Memory B cell (primary cell): ENCODE results near the gene LCORL.

Source experiments
- ATAC-seq: fragments of 150-1000 bp; cut with Tn5 transposase; 2 replicates; pipeline ENCODE4 v1.10.0; 2021; ENCODE audit warnings: low read depth, mild to moderate bottlenecking, moderate library complexity
- DNase-seq, 2 donors: peaks; one replicate each; pipeline ENCODE4 v3.0.0; 2022; ENCODE audit warnings: low spot score in 2 of 2
- H3K27ac Mint-ChIP-seq: one replicate; pipeline ENCODE4 v1.8.0; 2022; ENCODE audit warnings: mild to moderate bottlenecking, moderate library complexity, mixed read lengths
- H3K27me3 Mint-ChIP-seq: one replicate; pipeline ENCODE4 v1.8.0; 2022; ENCODE audit warnings: mixed read lengths
- H3K36me3 Mint-ChIP-seq: one replicate; pipeline ENCODE4 v1.8.0; 2022; ENCODE audit warnings: mild to moderate bottlenecking, mixed read lengths
- H3K4me1 Mint-ChIP-seq: one replicate; pipeline ENCODE4 v1.8.0; 2022; ENCODE audit warnings: mixed read lengths
- H3K4me3 Mint-ChIP-seq: one replicate; pipeline ENCODE4 v1.8.0; 2022; ENCODE audit warnings: mild to moderate bottlenecking, moderate library complexity, mixed read lengths
- H3K9me3 Mint-ChIP-seq: one replicate; pipeline ENCODE4 v1.8.0; 2022; ENCODE audit warnings: mixed read lengths

Gene LCORL

DNA sequence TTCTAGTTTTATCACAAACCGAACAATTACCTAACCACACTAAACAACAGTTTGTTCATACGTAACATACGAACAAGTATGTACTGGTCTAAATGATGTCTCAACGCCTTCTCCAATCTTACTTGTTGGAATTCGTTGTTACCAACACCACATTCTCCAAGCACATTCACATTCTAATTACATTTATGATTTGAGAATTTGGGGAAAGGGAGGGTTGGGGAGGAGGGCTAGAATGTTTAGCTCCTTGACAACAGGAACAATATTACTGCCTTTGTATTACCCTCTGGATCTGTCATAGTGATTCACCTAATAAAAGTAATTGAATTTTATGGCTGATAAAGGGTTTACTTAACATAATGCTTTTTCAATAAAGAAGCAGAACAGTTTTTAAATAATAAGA lies 24.4 kb downstream of the LCORL start:
- peaks cover 16% of the 10 kb centered on the region for H3K36me3 Mint-ChIP-seq
- peaks cover 27% of the 10 kb centered on the region for H3K4me1 Mint-ChIP-seq
- ATAC-seq (no peak), DNase-seq (no peak)
- peaks cover 2% of the 10 kb centered on the region for H3K9me3 Mint-ChIP-seq
- H3K27ac Mint-ChIP-seq: no peak overlapping the region
- no peaks in the 10 kb centered on the region for H3K27me3 Mint-ChIP-seq
- no peak overlapping the region for H3K4me3 Mint-ChIP-seq

DNA sequence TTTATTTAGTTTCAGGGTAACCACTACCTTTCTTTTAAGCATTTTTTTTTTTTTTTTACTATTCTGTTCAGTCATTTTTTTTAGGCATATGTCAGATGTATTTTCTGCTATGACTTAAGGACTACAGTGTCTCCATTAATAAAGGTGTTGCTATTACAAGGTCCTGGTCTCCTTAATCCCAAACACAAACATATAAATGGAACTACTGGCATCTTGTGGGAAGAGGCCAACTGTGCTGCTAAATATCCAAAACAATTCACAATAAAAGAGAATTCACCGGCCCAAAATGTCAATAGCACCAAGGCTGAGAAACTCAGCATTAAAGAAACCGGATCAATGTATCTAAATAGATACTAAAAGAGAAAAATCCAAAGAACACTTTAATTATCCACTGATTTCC lies 26.4 kb downstream of the LCORL start:
- Mint-ChIP-seq H3K36me3 (peaks cover 20% of the 10 kb centered on the region), H3K4me1 (peaks cover 21% of the 10 kb centered on the region), H3K27me3 (no peaks in the 10 kb centered on the region), H3K4me3 (no peak overlapping the region), H3K9me3 (peaks cover 2% of the 10 kb centered on the region), H3K27ac (no peak overlapping the region)
- ATAC-seq: no peak
- DNase-seq: no peak

DNA sequence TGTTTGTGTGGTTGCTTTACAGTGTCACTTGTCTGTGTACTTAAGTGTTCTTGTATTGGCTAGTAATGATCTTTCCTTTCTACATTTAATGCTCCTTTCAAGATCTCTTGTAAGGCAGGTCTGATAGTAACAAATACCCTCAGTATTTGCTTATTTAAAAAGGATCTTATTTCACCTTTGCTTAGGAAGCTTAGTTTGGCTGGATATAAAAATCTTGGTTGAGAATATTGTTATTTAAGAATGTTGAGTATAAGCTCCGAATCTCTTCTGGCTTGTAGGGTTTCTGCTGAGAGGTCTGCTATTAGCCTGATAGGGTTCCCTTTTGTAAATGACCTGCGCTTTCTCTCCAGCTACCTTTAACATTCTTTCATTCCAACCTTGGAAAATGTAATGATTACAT lies 35.7 kb downstream of the LCORL start:
- DNase-seq (no peak), ATAC-seq (no peak)
- Mint-ChIP-seq H3K36me3 (peaks cover 20% of the 10 kb centered on the region), H3K27ac (no peak overlapping the region), H3K9me3 (peaks cover 17% of the 10 kb centered on the region), H3K4me1 (peaks cover 3% of the 10 kb centered on the region), H3K4me3 (no peak overlapping the region), H3K27me3 (no peaks in the 10 kb centered on the region)

DNA sequence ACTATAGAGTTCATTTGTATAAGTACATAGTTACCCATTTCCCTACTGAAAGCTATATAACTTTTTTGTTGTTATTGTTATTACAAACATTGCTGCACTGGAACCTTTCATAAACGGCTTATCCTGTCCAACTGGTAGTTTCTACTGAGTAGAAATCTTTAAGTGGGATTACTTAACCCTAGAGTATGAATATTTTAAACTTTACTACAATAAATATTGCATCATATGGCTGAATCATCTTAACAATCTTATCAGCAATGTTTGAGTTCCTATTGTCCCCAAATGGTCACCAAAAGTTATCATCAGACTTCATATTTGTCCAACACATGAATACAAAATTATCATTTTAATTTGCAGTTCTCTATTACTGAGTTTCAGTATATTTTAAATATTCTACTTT lies 40.5 kb downstream of the LCORL start:
- ATAC-seq: no peak
- DNase-seq: no peak
- H3K9me3 Mint-ChIP-seq: peaks cover 15% of the 10 kb centered on the region
- no peak overlapping the region for H3K27ac Mint-ChIP-seq
- H3K36me3 Mint-ChIP-seq: peaks cover 13% of the 10 kb centered on the region
- no peaks in the 10 kb centered on the region for H3K27me3 Mint-ChIP-seq
- H3K4me3 Mint-ChIP-seq: no peak overlapping the region
- peaks cover 3% of the 10 kb centered on the region for H3K4me1 Mint-ChIP-seq

DNA sequence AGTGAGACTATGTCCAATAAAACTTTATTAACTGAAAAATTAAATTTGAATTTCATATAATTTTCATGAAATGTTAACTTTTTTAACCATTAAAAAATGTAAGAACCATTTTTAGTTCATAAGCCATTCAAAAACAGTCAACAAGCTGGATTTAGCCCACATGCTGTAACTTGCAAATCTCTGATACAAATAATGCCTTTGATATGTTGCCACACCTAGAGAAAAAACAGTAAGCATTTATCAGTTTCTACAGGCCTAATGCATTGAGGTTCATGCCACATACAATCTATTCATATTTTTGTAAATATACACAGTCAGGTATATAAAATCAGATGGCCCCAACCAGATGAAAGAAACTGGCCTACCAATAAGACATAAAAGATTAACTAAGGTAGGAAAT lies 52.8 kb downstream of the LCORL start:
- Mint-ChIP-seq H3K4me1 (peaks cover 9% of the 10 kb centered on the region), H3K27ac (no peak overlapping the region), H3K36me3 (peaks cover 2% of the 10 kb centered on the region), H3K27me3 (no peaks in the 10 kb centered on the region), H3K9me3 (no peaks in the 10 kb centered on the region), H3K4me3 (no peak overlapping the region)
- DNase-seq (no peak), ATAC-seq (no peak)

DNA sequence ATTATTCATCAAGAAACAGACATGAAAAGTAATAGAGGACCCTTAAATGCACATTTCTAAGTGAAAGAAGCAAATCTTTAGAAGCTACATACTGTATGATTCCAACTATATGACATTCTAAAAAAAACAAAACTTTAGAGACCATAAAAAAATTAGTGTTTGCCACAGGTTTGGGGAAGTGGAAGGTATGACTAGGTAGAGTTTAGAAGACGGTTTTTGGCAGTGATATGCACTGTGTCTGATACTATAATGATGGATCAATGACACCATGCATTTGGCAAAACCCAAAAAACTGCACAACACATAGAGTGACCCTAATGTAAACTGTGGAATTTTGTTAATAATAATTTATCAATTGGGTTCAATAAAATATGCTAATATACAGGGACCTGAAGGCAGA lies 54.5 kb downstream of the LCORL start:
- H3K9me3 Mint-ChIP-seq: no peaks in the 10 kb centered on the region
- H3K4me1 Mint-ChIP-seq: peaks cover 9% of the 10 kb centered on the region
- no peak overlapping the region for H3K4me3 Mint-ChIP-seq
- ATAC-seq (no peak), DNase-seq (no peak)
- H3K27me3 Mint-ChIP-seq: no peaks in the 10 kb centered on the region
- peaks cover 6% of the 10 kb centered on the region for H3K36me3 Mint-ChIP-seq
- no peak overlapping the region for H3K27ac Mint-ChIP-seq

DNA sequence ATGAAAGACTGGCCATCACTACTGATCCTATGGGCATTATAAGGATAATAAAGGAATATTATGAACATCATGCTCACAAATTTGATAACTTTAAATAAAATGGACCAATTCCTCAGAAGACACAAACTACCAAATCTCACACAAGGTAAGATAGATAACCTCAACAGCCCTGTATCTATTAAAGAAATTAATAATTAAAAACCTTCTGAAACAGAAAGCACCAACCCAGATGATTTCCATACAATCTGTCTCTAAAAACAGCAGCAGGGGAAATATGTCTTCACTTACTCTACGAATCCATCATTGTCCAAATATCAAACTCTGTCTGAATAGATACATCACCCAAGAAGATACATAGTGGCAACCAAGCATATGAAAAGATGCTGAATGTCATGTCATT lies 55.2 kb downstream of the LCORL start:
- peaks cover 11% of the 10 kb centered on the region for H3K36me3 Mint-ChIP-seq
- H3K4me1 Mint-ChIP-seq: peaks cover 9% of the 10 kb centered on the region
- H3K27me3 Mint-ChIP-seq: no peaks in the 10 kb centered on the region
- no peaks in the 10 kb centered on the region for H3K9me3 Mint-ChIP-seq
- DNase-seq (no peak), ATAC-seq (no peak)
- H3K27ac Mint-ChIP-seq: no peak overlapping the region
- no peak overlapping the region for H3K4me3 Mint-ChIP-seq

DNA sequence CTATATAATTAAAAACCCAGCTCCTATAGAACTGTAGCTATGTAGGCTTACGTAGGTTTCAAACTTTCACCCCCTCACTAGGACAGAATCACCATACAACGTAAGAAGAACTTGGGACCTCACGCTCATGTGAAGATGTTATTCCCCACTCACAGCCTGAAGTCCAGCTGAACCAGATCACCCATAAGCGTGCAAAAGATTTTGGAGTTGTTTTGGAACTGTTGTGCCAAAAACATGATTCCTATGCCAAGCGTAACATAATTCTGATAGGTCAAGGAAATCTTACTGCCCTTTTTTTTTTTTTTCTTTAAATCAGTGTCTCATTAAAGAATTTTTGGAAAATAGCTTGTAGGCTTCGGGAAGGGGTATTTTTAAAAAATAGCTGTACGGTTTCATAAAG lies 57.0 kb downstream of the LCORL start:
- peaks cover 13% of the 10 kb centered on the region for H3K36me3 Mint-ChIP-seq

DNA sequence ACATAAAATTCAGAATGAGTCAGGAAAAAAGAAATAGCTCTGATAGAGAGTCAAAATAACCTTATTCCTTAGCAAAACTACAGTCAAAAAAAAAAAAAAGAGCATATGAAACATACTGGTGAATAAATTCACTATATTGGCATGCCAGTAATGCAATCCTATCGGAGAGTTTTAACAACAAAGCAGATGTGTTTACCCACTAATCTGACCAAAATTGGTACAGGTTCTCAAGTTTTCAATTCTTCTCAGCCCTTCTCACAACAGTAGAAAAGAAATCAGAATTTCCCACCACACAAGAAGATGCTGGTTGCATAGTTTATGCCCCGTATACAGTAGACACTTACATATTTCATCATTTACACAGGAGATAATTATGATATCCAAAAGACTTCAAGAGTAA lies 59.4 kb downstream of the LCORL start:
- DNase-seq: no peak

More for the DNA sequence above, 57.0 kb downstream of the LCORL start:
- H3K4me1 Mint-ChIP-seq: peaks cover 5% of the 10 kb centered on the region
- no peak overlapping the region for H3K27ac Mint-ChIP-seq
- no peak for DNase-seq
- H3K27me3 Mint-ChIP-seq: no peaks in the 10 kb centered on the region
- no peaks in the 10 kb centered on the region for H3K9me3 Mint-ChIP-seq
- ATAC-seq: no peak
- H3K4me3 Mint-ChIP-seq: no peak overlapping the region

DNA sequence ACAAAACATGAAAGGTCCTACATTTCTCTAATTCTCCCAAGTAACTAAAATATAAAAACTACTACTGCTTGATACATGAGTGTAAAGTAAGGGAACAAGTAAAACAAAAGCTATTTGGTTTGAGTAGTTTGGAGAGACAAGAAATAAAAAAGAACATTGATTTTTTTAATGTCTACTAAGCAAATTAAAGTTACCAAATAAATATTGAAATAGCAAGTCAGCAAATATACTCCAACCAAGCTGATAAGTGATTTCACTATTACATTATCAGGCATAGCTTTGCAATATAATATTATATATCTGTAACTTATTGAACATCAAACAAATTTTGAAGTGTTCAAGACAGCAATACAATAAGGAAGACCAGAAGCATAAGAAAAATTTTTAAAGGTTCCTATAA lies 60.3 kb downstream of the LCORL start:
- Mint-ChIP-seq H3K27me3 (no peaks in the 10 kb centered on the region), H3K4me3 (no peak overlapping the region), H3K27ac (no peak overlapping the region), H3K9me3 (peaks cover 5% of the 10 kb centered on the region), H3K4me1 (peaks cover 2% of the 10 kb centered on the region), H3K36me3 (peaks cover 27% of the 10 kb centered on the region)
- ATAC-seq (no peak), DNase-seq (no peak)

More for the DNA sequence above, 59.4 kb downstream of the LCORL start:
- Mint-ChIP-seq H3K4me1 (peaks cover 5% of the 10 kb centered on the region), H3K27me3 (no peaks in the 10 kb centered on the region), H3K9me3 (peaks cover 1% of the 10 kb centered on the region), H3K27ac (no peak overlapping the region), H3K4me3 (no peak overlapping the region), H3K36me3 (peaks cover 20% of the 10 kb centered on the region)
- no peak for ATAC-seq

DNA sequence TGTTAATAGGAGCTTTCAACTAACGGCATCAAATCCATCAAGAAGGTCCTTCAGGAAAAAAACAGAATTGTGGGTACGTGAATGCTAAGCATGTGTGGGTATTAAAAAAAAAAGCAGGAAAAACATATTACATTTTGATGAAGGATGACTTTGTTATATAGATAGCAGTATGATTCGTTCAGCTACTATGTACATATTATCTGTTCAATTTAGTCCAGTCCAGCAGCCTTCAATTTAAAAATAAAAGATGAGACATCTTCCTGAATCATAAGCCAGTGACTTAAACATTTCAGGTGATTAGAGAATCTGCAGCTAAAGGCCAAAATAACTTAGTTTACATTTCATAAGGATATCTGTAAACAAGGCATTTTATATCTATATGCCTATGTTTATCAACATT lies 63.4 kb downstream of the LCORL start:
- no peak overlapping the region for H3K4me3 Mint-ChIP-seq
- ATAC-seq (no peak), DNase-seq (no peak)
- H3K9me3 Mint-ChIP-seq: peaks cover 6% of the 10 kb centered on the region
- H3K27ac Mint-ChIP-seq: no peak overlapping the region
- H3K36me3 Mint-ChIP-seq: peaks cover 53% of the 10 kb centered on the region
- peaks cover 3% of the 10 kb centered on the region for H3K4me1 Mint-ChIP-seq
- H3K27me3 Mint-ChIP-seq: no peaks in the 10 kb centered on the region

DNA sequence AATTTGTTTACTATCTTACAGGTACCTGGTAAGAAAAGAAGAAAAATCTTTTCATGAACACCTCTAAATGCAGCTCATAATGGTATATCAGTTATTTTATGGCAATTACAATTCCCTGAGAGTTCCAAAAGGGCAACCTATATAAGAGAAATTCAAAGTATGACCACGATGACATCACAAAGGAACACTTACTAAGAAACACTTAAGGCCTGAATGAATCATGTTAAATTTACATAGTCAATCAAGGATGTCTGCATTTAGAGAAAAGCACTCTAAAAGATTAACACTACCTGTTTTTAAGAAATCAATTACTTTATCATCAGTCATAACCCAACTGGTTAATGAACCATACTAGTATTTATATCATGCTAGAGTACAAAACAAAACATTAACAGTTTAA lies 63.9 kb downstream of the LCORL start:
- Mint-ChIP-seq H3K4me1 (peaks cover 3% of the 10 kb centered on the region), H3K9me3 (peaks cover 6% of the 10 kb centered on the region), H3K36me3 (peaks cover 57% of the 10 kb centered on the region), H3K4me3 (no peak overlapping the region), H3K27ac (no peak overlapping the region), H3K27me3 (no peaks in the 10 kb centered on the region)
- ATAC-seq (no peak), DNase-seq (no peak)

DNA sequence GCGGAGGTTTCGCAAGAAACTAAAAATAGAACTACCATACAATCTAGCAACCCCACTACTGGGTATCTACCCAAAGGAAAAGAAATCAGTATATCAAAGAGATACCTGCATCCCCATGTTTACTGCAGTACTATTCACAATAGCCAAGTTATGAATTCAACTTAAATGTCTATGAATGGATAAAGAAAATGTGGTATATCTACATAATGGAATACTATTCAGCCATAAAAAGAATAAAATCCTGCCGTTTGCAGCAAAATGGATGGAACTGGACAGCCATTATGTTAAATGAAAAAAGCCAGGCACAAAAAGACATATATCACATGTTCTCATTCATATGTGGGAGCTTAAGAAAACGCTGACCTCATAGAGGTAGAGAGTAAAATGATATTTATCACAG lies 65.3 kb downstream of the LCORL start:
- Mint-ChIP-seq H3K36me3 (peaks cover 51% of the 10 kb centered on the region), H3K9me3 (peaks cover 6% of the 10 kb centered on the region), H3K4me3 (no peak overlapping the region), H3K27ac (no peak overlapping the region), H3K27me3 (no peaks in the 10 kb centered on the region), H3K4me1 (peaks cover 3% of the 10 kb centered on the region)
- no peak for DNase-seq
- ATAC-seq: no peak

DNA sequence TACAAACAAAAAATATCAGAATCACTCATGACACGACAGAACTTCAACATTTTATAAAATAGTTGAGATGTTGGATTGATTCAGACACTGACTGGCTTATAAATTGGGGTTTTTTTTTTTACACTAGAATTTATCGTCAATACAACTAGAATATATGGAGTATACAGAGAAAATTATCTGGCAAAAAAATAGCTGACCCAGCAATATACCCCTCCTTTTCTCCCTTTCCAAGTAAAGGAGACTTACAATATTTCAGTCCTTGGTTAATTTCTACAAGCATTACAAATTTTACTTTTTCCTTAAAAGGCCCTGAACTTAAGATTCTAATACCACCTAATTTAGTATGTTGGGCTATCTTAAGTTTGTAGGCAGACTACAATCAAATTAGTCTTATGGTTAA lies 76.3 kb downstream of the LCORL start:
- H3K4me3 Mint-ChIP-seq: no peak overlapping the region
- no peaks in the 10 kb centered on the region for H3K9me3 Mint-ChIP-seq
- no peaks in the 10 kb centered on the region for H3K27me3 Mint-ChIP-seq
- H3K27ac Mint-ChIP-seq: no peak overlapping the region
- peaks cover 24% of the 10 kb centered on the region for H3K36me3 Mint-ChIP-seq
- ATAC-seq (no peak), DNase-seq (no peak)
- peaks cover 3% of the 10 kb centered on the region for H3K4me1 Mint-ChIP-seq

DNA sequence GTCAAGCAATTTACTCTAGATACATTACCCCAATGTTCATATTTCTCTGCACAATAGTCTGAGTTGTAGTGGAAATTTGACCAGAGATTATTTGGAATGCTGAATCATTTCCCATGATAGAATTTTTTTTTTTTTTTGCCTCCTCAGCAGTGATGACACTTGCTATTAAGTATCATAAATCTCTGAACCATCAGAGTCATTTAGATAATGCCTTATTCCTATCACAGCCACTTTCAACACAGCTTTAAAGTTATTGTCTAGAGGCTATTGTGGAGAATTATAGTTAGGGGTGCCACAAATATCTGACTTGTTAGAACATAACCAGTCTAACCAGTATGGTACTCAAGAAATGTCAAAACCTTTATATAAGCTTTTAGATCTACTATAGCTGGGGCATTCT lies 79.8 kb downstream of the LCORL start:
- Mint-ChIP-seq H3K36me3 (peaks cover 21% of the 10 kb centered on the region), H3K27me3 (no peaks in the 10 kb centered on the region), H3K9me3 (no peaks in the 10 kb centered on the region), H3K4me1 (peaks cover 3% of the 10 kb centered on the region), H3K27ac (no peak overlapping the region), H3K4me3 (no peak overlapping the region)
- no peak for ATAC-seq
- DNase-seq: no peak

DNA sequence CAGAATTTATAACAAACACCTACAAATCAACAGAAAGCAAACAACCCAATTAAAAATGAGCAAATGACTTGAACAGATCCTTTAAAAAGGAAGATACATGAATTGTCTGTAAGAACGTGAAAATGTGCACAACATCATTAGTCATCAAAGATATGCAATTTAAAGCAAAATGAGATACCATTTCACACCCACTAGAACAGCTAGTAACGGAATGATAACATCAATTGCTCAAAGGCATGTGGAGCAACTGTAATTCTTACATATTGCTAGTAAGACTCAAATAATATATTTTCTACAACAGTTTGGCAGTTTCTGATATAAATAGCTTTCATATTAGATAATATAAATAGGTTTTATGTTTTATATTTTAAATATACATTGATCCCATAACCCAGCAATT lies 82.5 kb downstream of the LCORL start:
- Mint-ChIP-seq H3K27me3 (no peaks in the 10 kb centered on the region), H3K36me3 (peaks cover 32% of the 10 kb centered on the region), H3K9me3 (peaks cover 2% of the 10 kb centered on the region), H3K4me1 (peaks cover 3% of the 10 kb centered on the region), H3K27ac (no peak overlapping the region), H3K4me3 (no peak overlapping the region)
- ATAC-seq: no peak
- no peak for DNase-seq
